ENCODE results near the gene MTHFD1.

- TF ChIP-seq, protein P1, sequence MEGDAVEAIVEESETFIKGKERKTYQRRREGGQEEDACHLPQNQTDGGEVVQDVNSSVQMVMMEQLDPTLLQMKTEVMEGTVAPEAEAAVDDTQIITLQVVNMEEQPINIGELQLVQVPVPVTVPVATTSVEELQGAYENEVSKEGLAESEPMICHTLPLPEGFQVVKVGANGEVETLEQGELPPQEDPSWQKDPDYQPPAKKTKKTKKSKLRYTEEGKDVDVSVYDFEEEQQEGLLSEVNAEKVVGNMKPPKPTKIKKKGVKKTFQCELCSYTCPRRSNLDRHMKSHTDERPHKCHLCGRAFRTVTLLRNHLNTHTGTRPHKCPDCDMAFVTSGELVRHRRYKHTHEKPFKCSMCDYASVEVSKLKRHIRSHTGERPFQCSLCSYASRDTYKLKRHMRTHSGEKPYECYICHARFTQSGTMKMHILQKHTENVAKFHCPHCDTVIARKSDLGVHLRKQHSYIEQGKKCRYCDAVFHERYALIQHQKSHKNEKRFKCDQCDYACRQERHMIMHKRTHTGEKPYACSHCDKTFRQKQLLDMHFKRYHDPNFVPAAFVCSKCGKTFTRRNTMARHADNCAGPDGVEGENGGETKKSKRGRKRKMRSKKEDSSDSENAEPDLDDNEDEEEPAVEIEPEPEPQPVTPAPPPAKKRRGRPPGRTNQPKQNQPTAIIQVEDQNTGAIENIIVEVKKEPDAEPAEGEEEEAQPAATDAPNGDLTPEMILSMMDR (optimal IDR thresholded peaks at IDR 0.05 in 1 of 3, IDR thresholded peaks at IDR 0.05 in 1 of 3, conservative IDR thresholded peaks at IDR 0.05 in 1 of 3; ENCODE audit: extremely low read depth in 1 of 3, insufficient read depth in 2 of 3, low read length in 3 of 3) = no peak
- TF ChIP-seq EZH2 (IDR thresholded peaks at IDR 0.05; ENCODE audit: low read length) = no peak
These were observed 40.4 kb upstream of the MTHFD1 start for GRCh38 chr14:64347748-64348147.
